B cell (primary cell): Measurements from ENCODE around the gene CUBN. TPM values are rescaled to one million over a fixed set of nuclear protein-coding genes. Genes with fewer than 3 reads are reported as not detected.

ENCODE experiments used
- ATAC-seq: fragments of 200-7000 bp; cut with Tn5 transposase; one replicate; pipeline ENCODE4 v1.10.0; 2021; ENCODE audit warnings: low read depth, mild to moderate bottlenecking, moderate number of reproducible peaks, moderate library complexity
- CTCF ChIA-PET: fragments of 350-600 bp; sonication (Branson Sonifier 250); formaldehyde crosslinking; loops from one replicate; lab custom pipeline; 2021; ENCODE audit warnings: antibody characterized with exemption, inconsistent platforms; lab: Charles Lee
- POLR2A ChIA-PET: fragments of 350-600 bp; sonication (Branson Sonifier 250); formaldehyde crosslinking; loops from one replicate; lab custom pipeline; 2021; ENCODE audit warnings: antibody characterized with exemption; lab: Charles Lee
- DNase-seq: peaks from one replicate; pipeline ENCODE4 v3.0.0; 2013
- H2AFZ ChIP-seq: 2 replicates; pipeline ENCODE4 v1.6.1; 2012; ENCODE audit warnings: mild to moderate bottlenecking, low read depth, low read length; ENCODE audit not compliant: insufficient read depth, poor library complexity, severe bottlenecking
- H3K27ac ChIP-seq, 2 donors: 1 replicate in 1 of 2; 2 replicates in 1 of 2; pipeline ENCODE4 v1.5.1; 2012 to 2013; ENCODE audit warnings: low read length in 2 of 2, mild to moderate bottlenecking in 2 of 2, moderate library complexity in 1 of 2
- H3K27me3 ChIP-seq, 4 experiments: fragments of 200-600 bp in 1 of 4; sonication (generic) in 1 of 4; replicated peaks in 1 of 4; 1 replicate in 2 of 4; 2 replicates in 2 of 4; pipeline versions ENCODE4 v1.6.1 to v1.7.0; 2013 to 2016; ENCODE audit warnings: low read length in 3 of 4, mild to moderate bottlenecking in 2 of 4, mixed read lengths in 1 of 4, moderate library complexity in 1 of 4; ENCODE audit not compliant: insufficient read depth in 4 of 4, control insufficient read depth in 3 of 4; ENCODE audit errors: control extremely low read depth in 1 of 4
- H3K36me3 ChIP-seq, 2 experiments: replicated peaks in 1 of 2; 1 replicate in 1 of 2; 2 replicates in 1 of 2; pipeline versions ENCODE4 v1.6.1 to v1.7.1; 2013; ENCODE audit warnings: low read length in 1 of 2; ENCODE audit not compliant: insufficient read depth in 2 of 2, control insufficient read depth in 1 of 2; ENCODE audit errors: control extremely low read depth in 1 of 2, extremely low read depth in 1 of 2
- H3K4me1 ChIP-seq, 2 donors: fragments of 200-600 bp in 1 of 2; sonication (generic) in 1 of 2; 1 replicate in 1 of 2; 2 replicates in 1 of 2; pipeline versions ENCODE4 v1.5.1 to v1.6.1; 2013 to 2017; ENCODE audit warnings: low read length in 2 of 2; ENCODE audit not compliant: control insufficient read depth in 2 of 2, insufficient read depth in 2 of 2
- H3K4me2 ChIP-seq: replicated peaks from 2 replicates; pipeline ENCODE3; 2012; ENCODE audit warnings: mild to moderate bottlenecking, low read depth, low read length; ENCODE audit not compliant: poor library complexity, severe bottlenecking
- H3K4me3 ChIP-seq, 5 experiments: fragments of 200-600 bp in 1 of 5; sonication (generic) in 1 of 5; 1 replicate in 3 of 5; 2 replicates in 2 of 5; pipeline versions ENCODE4 v1.5.1 to v1.7.0; 2011 to 2016; ENCODE audit warnings: low read length in 4 of 5, mild to moderate bottlenecking in 4 of 5, low read depth in 2 of 5, control low read depth in 1 of 5, moderate library complexity in 1 of 5; ENCODE audit not compliant: insufficient read depth in 1 of 5; ENCODE audit errors: control extremely low read depth in 1 of 5, extremely low read depth in 1 of 5
- H3K79me2 ChIP-seq: fragments of 200-600 bp; sonication (generic); one replicate; pipeline ENCODE4 v1.6.0; 2016; ENCODE audit warnings: low read length; ENCODE audit not compliant: control insufficient read depth, insufficient read depth
- H3K9ac ChIP-seq: fragments of 200-600 bp; sonication (generic); 2 replicates; pipeline ENCODE4 v1.6.1; 2017; ENCODE audit warnings: mild to moderate bottlenecking, low read length, moderate library complexity
- H3K9me3 ChIP-seq, 3 donors: one replicate each; pipeline versions ENCODE4 v1.6.1 to v1.7.1; 2013; ENCODE audit warnings: low read length in 2 of 3; ENCODE audit not compliant: control insufficient read depth in 2 of 3, insufficient read depth in 1 of 3; ENCODE audit errors: control extremely low read depth in 1 of 3
- H4K20me1 ChIP-seq: 2 replicates; pipeline ENCODE4 v1.6.0; 2012; ENCODE audit warnings: mild to moderate bottlenecking, low read length; ENCODE audit not compliant: insufficient read depth, control insufficient read depth, poor library complexity, severe bottlenecking
- H3K27ac Mint-ChIP-seq: one replicate; pipeline ENCODE4 v1.8.0; 2021; ENCODE audit warnings: mixed read lengths
- H3K27me3 Mint-ChIP-seq: one replicate; pipeline ENCODE4 v1.8.0; 2021; ENCODE audit warnings: mixed read lengths
- H3K4me1 Mint-ChIP-seq: one replicate; pipeline ENCODE4 v1.8.0; 2021; ENCODE audit warnings: mixed read lengths
- H3K4me3 Mint-ChIP-seq: one replicate; pipeline ENCODE4 v1.8.0; 2021; ENCODE audit warnings: mixed read lengths
- H3K9me3 Mint-ChIP-seq: one replicate; pipeline ENCODE4 v1.8.0; 2022; ENCODE audit warnings: mixed read lengths; ENCODE audit not compliant: insufficient read depth
- EZH2 ChIP-seq: IDR thresholded peaks from 2 replicates; pipeline ENCODE4 v1.6.1; 2012; ENCODE audit warnings: borderline replicate concordance, low read depth, mild to moderate bottlenecking, moderate library complexity, low read length; ENCODE audit not compliant: insufficient read depth, poor library complexity, severe bottlenecking
- WGBS: methylation state at CpG from one replicate; pipeline ENCODE4 v1.1.5; 2013; ENCODE audit warnings: missing lambda C conversion rate; ENCODE audit not compliant: insufficient coverage; 5-methylcytosine and 5-hydroxymethylcytosine counted together
- intact Hi-C: fragments of 100-400 bp; cut with micrococcal nuclease; formaldehyde crosslinking; loops from one replicate; pipeline ENCODE4 v1.10.0; 2022
- polyA plus RNA-seq: library from polyadenylated mRNA; depleted of rRNA; stranded (reverse); fragments of >200 nt; gene quantifications from 2 replicates; pipeline ENCODE4 v1.2.3, GENCODE V29; 2012
- total RNA-seq, 2 donors: library from RNA; stranded (reverse); fragments of 120-200 nt in 1 of 2; gene quantifications; 1 replicate in 1 of 2; 2 replicates in 1 of 2; pipeline versions ENCODE4 v1.2.3 to v1.2.4, GENCODE V29; 2013 to 2022
- TF ChIP-seq, protein P1 (sequence below): fragments of 200-600 bp; IDR thresholded peaks from one replicate; pipeline ENCODE4 v1.8.0; 2022; ENCODE audit warnings: antibody characterized with exemption, mild to moderate bottlenecking

The CUBN gene
- total and polyA plus RNA-seq, 2 donors (not counting 1 experiment from before 2014, with no cell fraction given): 4.2 to 5.7 TPM

- H3K27ac ChIP-seq: no peak overlapping the region
- no peaks in the 10 kb centered on the region for H4K20me1 ChIP-seq
- H3K9me3 Mint-ChIP-seq: no peaks in the 10 kb centered on the region
- intact Hi-C loops: no loop called here
- no peaks in the 10 kb centered on the region for H3K4me1 Mint-ChIP-seq
- ATAC-seq: no peak
- H3K27me3 Mint-ChIP-seq: no peaks in the 10 kb centered on the region
- DNase-seq: no peak
- H3K4me3 ChIP-seq: no peak overlapping the region
- no peak overlapping the region for H3K4me3 Mint-ChIP-seq
- H3K79me2 ChIP-seq: no peaks in the 10 kb centered on the region
- H3K4me1 ChIP-seq: no peaks in the 10 kb centered on the region
- H3K36me3 ChIP-seq: no peaks in the 10 kb centered on the region
- H3K9me3 ChIP-seq: no peaks in the 10 kb centered on the region
- TF ChIP-seq EZH2: no peak
- TF ChIP-seq, protein P1, sequence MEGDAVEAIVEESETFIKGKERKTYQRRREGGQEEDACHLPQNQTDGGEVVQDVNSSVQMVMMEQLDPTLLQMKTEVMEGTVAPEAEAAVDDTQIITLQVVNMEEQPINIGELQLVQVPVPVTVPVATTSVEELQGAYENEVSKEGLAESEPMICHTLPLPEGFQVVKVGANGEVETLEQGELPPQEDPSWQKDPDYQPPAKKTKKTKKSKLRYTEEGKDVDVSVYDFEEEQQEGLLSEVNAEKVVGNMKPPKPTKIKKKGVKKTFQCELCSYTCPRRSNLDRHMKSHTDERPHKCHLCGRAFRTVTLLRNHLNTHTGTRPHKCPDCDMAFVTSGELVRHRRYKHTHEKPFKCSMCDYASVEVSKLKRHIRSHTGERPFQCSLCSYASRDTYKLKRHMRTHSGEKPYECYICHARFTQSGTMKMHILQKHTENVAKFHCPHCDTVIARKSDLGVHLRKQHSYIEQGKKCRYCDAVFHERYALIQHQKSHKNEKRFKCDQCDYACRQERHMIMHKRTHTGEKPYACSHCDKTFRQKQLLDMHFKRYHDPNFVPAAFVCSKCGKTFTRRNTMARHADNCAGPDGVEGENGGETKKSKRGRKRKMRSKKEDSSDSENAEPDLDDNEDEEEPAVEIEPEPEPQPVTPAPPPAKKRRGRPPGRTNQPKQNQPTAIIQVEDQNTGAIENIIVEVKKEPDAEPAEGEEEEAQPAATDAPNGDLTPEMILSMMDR: no peak
- no peak overlapping the region for H3K27ac Mint-ChIP-seq
- no CpG with 5 or more reads among the region's 3 CpGs for WGBS
- no peak overlapping the region for H2AFZ ChIP-seq
- CTCF ChIA-PET: no interaction called here
- no peak overlapping the region for H3K4me2 ChIP-seq
- H3K9ac ChIP-seq: no peak overlapping the region
- H3K27me3 ChIP-seq: no peaks in the 10 kb centered on the region
- POLR2A ChIA-PET: no interaction called here
These were observed 71.5 kb downstream of the CUBN start for GRCh38 chr10:17058093-17058492.

GRCh38 chr10:17056781-17057428 lies 72.7 kb downstream of the CUBN start:
- POLR2A ChIA-PET: no interaction called here
- CTCF ChIA-PET: no interaction called here
- Histone ChIP-seq H3K27me3 (no peaks in the 10 kb centered on the region), H3K36me3 (no peaks in the 10 kb centered on the region), H3K4me1 (no peaks in the 10 kb centered on the region), H3K9ac (no peak overlapping the region), H3K4me3 (no peak overlapping the region), H3K9me3 (no peaks in the 10 kb centered on the region), H3K79me2 (no peaks in the 10 kb centered on the region), H4K20me1 (no peaks in the 10 kb centered on the region), H2AFZ (no peak overlapping the region), H3K4me2 (no peak overlapping the region), H3K27ac (no peak overlapping the region)
- no peak overlapping the region for H3K4me3 Mint-ChIP-seq
- WGBS: 100% methylated on average over 1 of the region's 6 CpGs
- H3K9me3 Mint-ChIP-seq: peaks cover 2% of the 10 kb centered on the region
- TF ChIP-seq EZH2: no peak
- TF ChIP-seq, protein P1: no peak
- H3K27me3 Mint-ChIP-seq: no peaks in the 10 kb centered on the region
- intact Hi-C loops: no loop called here
- DNase-seq (no peak), ATAC-seq (no peak)
- H3K27ac Mint-ChIP-seq: no peak overlapping the region
- no peaks in the 10 kb centered on the region for H3K4me1 Mint-ChIP-seq
